ENCODE measurements around the gene C9orf40.

The C9orf40 gene

GRCh38 chr9:74952201-74953151, at the start of gene C9orf40:
C9orf40 (minus strand) TSS chr9:74952912; CDS start chr9:74952611, 301 bp downstream.
- DNase-seq = peak; percentile 81

GRCh38 chr9:75001719-75002421, 49.2 kb upstream of the C9orf40 start:
- peak; percentile 84 for DNase-seq

GRCh38 chr9:75000835-75001234, 48.1 kb upstream of the C9orf40 start:
- DNase-seq = no peak

- DNase-seq = no peak
Measured at GRCh38 chr9:74985041-74985440, 32.3 kb upstream of the C9orf40 start.

GRCh38 chr9:74983709-74984108, 31.0 kb upstream of the C9orf40 start:
- DNase-seq = no peak

- no peak for DNase-seq
Measured at GRCh38 chr9:74979844-74980243, 27.1 kb upstream of the C9orf40 start.

GRCh38 chr9:74977287-74977686, 24.6 kb upstream of the C9orf40 start:
- no peak for DNase-seq

GRCh38 chr9:74975538-74975937, 22.8 kb upstream of the C9orf40 start:
- no peak for DNase-seq

GRCh38 chr9:74974558-74974957, 21.8 kb upstream of the C9orf40 start:
- DNase-seq = no peak

- DNase-seq = no peak
Measured at GRCh38 chr9:74973714-74974113, 21.0 kb upstream of the C9orf40 start.

GRCh38 chr9:74963056-74963455, 10.3 kb upstream of the C9orf40 start:
- no peak for DNase-seq

- no peak for DNase-seq
Measured at GRCh38 chr9:74961496-74961895, 8.8 kb upstream of the C9orf40 start.

GRCh38 chr9:74960561-74960960, 7.8 kb upstream of the C9orf40 start:
- no peak for DNase-seq

GRCh38 chr9:74958587-74958986, 5.9 kb upstream of the C9orf40 start:
- no peak for DNase-seq

- DNase-seq = no peak
Measured at GRCh38 chr9:74953235-74953751, 581 bp upstream of the C9orf40 start.

- no peak for DNase-seq
Measured at GRCh38 chr9:74951725-74952151, 974 bp downstream of the C9orf40 start.

- no peak for DNase-seq
Measured at GRCh38 chr9:74951107-74951720, 1.5 kb downstream of the C9orf40 start.

- DNase-seq = no peak
Measured at GRCh38 chr9:74949859-74950855, 2.6 kb downstream of the C9orf40 start.

- no peak for DNase-seq
Measured at GRCh38 chr9:74948937-74949336, 3.8 kb downstream of the C9orf40 start.

GRCh38 chr9:74946686-74947085, 6.0 kb downstream of the C9orf40 start:
- DNase-seq = no peak

- DNase-seq = no peak
Measured at GRCh38 chr9:74942801-74943200, 9.9 kb downstream of the C9orf40 start.

GRCh38 chr9:74940600-74940999, 12.1 kb downstream of the C9orf40 start:
- DNase-seq = no peak

Data from amniotic stem cell (primary cell).